ENCODE results near the gene C2orf92.
A peak's percentile ranks its signal among the peaks of the same experiment; 100 is the strongest.

C2orf92 gene

DNA sequence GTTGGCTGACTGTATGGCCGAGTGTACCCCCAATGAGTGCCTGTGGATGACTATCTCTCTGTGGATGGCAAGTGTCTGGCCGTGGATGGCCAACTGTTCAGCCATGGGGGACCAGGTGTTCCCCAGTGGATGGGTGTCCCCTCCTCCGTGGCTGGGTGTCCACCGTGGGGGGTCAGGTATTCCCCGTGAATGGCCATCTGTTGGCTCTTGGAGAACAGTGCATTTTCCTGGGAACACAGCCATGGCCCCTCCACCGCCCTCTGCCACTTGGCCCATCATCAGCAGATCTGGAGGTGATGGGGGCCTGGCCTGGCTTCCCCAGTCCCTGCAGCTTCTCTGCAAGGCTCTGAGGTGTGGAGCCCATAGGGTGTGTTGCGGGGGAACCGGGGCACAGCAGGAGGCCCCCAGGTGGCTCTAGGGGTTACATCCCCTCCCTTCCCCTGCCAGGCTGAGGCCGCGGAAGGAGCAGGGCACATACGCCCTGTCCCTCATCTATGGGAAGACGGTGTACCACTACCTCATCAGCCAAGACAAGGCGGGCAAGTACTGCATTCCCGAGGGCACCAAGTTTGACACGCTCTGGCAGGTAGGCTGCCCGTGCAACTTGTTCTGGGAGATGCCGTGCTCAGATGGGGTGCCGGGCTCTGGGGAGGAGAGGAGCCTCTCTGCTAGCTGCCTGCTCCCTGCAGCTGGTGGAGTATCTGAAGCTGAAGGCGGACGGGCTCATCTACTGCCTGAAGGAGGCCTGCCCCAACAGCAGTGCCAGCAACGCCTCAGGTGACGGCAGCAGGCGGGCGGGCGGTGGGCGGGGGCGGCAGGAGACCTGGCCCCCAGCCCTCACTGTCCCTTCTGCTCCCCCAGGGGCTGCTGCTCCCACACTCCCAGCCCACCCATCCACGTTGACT, 63.2 kb downstream of the C2orf92 start:
- DNase-seq = no peak

DNA sequence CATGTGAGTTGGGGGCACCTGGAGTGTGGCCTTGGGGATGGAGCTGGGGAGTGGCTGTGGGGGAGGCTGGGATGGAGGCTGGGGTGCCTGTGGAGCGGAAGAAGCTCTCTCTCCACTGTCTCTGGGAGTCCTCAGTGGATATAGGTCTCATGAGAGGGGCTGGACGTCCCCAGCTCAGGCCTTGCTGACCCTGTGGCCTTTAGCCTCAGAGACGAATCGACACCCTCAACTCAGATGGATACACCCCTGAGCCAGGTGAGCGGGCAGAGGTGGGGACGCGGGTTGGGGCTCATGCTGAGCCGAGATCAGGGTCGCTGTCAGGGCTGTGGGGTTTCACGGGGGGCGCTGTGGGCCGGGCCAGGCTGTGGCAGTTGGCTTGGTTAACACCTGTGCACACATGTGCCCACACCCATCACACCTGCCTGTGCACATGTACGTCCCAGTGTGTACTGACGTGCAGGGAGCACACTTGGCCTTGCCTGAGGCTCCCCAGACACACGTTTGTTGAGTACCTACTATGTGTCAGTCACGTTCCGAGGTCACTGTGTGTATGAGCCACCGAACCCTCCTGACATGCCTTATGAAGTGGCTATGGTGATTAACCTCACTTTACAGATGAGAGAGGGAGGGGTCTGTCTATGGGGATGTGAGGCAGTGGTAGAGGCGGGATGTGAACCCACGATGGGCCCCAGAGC, 64.0 kb downstream of the C2orf92 start:
- no peak for DNase-seq

GRCh38 chr2:97734061-97735051, 64.8 kb downstream of the C2orf92 start:
- no peak for DNase-seq

DNA sequence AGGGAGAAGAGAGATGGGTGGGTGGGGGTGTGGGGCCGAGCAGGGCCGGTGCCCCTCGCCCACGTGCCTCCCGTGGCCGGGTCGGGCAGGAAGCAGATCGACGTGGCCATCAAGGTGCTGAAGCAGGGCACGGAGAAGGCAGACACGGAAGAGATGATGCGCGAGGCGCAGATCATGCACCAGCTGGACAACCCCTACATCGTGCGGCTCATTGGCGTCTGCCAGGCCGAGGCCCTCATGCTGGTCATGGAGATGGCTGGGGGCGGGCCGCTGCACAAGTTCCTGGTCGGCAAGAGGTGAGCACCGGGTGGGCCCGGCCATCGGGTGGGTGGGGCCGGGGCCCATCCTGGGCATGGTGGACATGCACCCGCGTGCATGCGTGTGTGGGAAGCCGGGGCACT, 65.6 kb downstream of the C2orf92 start:
- DNase-seq = no peak

GRCh38 chr2:97736185-97736584, 66.7 kb downstream of the C2orf92 start:
- DNase-seq = no peak

DNA sequence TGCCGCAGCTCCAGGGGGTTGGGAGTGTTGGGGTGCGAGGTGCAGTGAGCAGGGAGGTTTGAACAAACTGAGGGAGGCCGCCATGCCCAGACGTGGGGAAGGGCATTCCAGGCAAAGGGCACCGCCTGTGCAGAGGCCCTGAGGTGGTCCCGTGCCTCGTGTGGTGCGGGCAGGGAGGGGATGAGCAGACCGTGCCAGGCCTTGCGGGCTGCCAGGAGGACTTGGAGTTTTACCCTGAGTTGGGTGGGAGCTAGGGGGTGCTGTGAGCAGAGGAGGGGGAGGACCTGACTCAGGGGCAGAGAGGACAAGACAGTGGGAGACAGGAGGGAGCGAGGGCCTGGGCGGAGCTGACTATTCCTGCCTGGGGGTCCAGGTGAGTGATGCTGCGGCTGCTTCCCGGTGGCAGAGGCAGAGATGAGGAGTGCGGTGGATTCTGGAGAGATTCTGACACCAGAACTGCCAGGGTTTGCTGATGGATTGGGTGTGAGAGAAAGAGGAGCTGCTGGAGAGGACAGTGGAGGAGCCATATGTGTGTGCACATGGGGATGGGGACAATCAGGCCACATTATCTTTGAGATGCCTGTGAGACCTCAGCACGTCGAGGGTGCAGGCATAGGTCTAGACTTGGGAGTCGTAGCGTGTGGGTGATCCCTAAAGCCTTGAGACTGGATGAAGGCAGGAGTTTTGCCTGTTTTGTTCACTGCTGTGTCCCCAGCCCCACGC, 67.3 kb downstream of the C2orf92 start:
- DNase-seq = no peak

- DNase-seq = no peak
Observed at GRCh38 chr2:97737421-97738178, 68.1 kb downstream of the C2orf92 start.

- DNase-seq = no peak
Observed at GRCh38 chr2:97738179-97739019, 68.9 kb downstream of the C2orf92 start.

DNA sequence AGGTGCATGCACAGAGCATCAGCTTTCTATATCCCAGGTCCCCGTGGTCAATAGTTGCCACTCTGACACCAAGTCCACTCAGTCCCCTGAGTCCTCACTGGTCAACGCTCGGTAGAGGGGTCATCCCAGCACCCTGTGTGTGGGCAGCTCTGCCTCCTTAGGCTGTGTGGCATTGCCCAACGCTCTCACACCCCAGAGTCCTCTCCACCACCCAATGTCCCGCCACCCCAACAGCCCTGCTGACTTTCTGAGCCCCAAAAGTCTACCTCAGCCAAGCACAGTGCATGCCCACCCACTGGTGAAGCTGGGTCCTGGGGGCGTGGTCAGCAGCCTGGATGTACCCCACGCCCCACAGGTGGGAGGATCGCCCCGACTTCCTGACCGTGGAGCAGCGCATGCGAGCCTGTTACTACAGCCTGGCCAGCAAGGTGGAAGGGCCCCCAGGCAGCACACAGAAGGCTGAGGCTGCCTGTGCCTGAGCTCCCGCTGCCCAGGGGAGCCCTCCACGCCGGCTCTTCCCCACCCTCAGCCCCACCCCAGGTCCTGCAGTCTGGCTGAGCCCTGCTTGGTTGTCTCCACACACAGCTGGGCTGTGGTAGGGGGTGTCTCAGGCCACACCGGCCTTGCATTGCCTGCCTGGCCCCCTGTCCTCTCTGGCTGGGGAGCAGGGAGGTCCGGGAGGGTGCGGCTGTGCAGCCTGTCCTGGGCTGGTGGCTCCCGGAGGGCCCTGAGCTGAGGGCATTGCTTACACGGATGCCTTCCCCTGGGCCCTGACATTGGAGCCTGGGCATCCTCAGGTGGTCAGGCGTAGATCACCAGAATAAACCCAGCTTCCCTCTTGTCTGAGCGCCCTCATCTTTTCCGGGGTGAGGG, 69.7 kb downstream of the C2orf92 start:
- DNase-seq = no peak

DNA sequence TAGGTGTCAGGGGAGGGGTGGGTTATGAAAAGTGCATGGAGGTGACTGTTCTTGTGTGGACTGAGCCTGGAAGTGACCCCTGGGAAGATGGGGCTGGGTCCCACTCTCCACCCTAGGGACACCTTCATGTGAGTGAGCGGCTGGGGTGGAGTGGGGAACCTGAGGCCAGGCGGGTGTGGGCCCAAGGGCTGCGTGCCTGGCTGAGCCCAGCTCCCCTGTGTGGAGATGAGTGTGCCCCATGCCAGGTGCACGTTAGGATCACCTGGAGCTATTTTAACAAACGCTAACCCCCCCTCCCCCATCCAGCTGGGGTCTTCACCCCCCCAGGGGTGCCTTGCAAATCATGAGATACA, 70.4 kb downstream of the C2orf92 start:
- no peak for DNase-seq

- peak; percentile 39 to 50 for DNase-seq
Observed at GRCh38 chr2:97740590-97741182, 71.2 kb downstream of the C2orf92 start.

DNA sequence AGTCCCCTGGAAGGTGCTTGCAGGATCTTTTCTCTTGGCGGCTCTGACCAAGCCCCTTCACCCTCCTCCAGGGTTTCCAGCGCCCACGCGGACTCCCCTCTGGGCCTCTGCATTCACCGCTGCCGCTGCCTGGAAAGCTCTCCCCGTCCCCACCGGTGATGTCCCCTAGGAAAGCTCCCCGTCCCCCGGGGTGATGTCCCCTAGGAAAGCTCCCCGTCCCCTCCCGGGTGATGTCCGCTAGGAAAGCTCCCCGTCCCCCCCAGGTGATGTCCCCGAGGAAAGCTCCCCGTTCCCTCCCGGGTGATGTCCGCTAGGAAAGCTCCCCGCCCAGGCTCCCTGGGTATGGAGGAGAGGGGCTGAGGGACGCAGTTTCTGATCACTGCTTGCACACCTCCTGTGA, 71.7 kb downstream of the C2orf92 start:
- DNase-seq = no peak

GRCh38 chr2:97741686-97742085, 72.2 kb downstream of the C2orf92 start:
- no peak for DNase-seq

- no peak for DNase-seq
Observed at GRCh38 chr2:97742381-97742847, 72.9 kb downstream of the C2orf92 start.

DNA sequence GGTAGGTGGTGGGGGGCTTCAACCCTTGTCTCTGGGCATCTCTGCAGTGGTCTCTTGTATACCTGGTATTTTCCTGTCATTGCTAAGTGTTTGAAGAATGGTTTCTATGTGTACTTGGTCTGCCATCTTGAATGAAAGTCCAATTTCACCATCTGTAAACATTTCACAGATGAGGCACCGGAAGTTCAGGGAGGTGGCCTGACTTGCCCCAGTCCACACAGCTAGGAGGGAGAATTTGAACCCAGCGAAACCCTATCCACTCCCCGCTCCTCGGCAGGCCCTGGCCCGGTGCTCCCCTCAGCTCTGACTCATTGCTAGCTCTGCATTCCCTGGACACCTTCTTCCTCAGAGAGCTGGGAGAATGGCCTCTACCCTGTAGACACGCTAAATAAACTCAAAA, 74.4 kb downstream of the C2orf92 start:
- no peak for DNase-seq

GRCh38 chr2:97745474-97746174, 76.1 kb downstream of the C2orf92 start:
- peak; percentile 32 to 39 for DNase-seq

GRCh38 chr2:97747285-97747684, 77.8 kb downstream of the C2orf92 start:
- DNase-seq = no peak

DNA sequence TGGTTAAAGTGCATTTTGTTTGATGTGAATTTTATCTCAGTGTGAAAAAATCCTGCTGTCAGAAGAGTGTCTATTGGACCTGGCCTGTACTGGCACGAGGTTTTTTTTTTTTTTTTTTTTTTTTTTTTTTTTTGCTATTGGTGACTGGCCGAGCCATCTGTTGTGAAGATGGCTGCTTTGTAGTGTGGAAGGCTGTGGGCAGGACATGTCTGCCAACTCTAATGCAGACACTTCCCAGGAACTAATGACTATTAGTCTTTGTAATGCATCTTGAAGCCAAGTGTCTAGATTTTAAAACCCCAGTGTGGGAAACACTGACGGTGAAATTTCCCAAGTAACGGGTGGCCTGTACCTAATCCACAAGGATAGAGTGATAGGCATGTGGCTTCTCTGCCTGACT, 78.2 kb downstream of the C2orf92 start:
- no peak for DNase-seq
